ENCODE results near the gene SLC1A2. TPM values are rescaled to one million over a fixed set of nuclear protein-coding genes. Genes with fewer than 3 reads are reported as not detected.

SLC1A2 gene
- total RNA-seq, 1 donor from 2014 or later, result 4.9 TPM

GRCh38 chr11:35324981-35325380, 94.4 kb downstream of the SLC1A2 start:
- no peaks in the 10 kb centered on the region for H3K9me3 Mint-ChIP-seq
- peaks cover 2% of the 10 kb centered on the region for H3K27me3 Mint-ChIP-seq (ENCODE audit: insufficient read depth, low read depth)
- no peak overlapping the region for H3K27ac Mint-ChIP-seq

GRCh38 chr11:35324183-35324886, 95.0 kb downstream of the SLC1A2 start:
- Mint-ChIP-seq H3K36me3 (no peaks in the 10 kb centered on the region), H3K4me3 (no peak overlapping the region), H3K4me1 (peaks cover 29% of the 10 kb centered on the region), H3K27me3 (ENCODE audit: insufficient read depth, low read depth) (peaks cover 2% of the 10 kb centered on the region), H3K9me3 (no peaks in the 10 kb centered on the region), H3K27ac (no peak overlapping the region)
- H3K36me3 ChIP-seq, result no peaks in the 10 kb centered on the region
- H3K4me1 ChIP-seq, result no peaks in the 10 kb centered on the region
- no peak overlapping the region for H3K4me2 ChIP-seq
- no peak overlapping the region for H3K4me3 ChIP-seq
- no peak overlapping the region for H2AFZ ChIP-seq (replicated peaks)
- no peaks in the 10 kb centered on the region for H3K27me3 ChIP-seq
- no peak overlapping the region for H3K27ac ChIP-seq
- no peaks in the 10 kb centered on the region for H4K20me1 ChIP-seq (ENCODE audit: low read depth)
- DNase-seq (ENCODE audit: low spot score), result no peak
- TF ChIP-seq CTCF (IDR thresholded peaks at IDR 0.05) (no peak), EZH2 (IDR thresholded peaks at IDR 0.05) (no peak), EZH2phosphoT487 (IDR thresholded peaks at IDR 0.05) (no peak)
- H3K9me3 ChIP-seq (ENCODE audit: low read depth), result no peaks in the 10 kb centered on the region
- no peaks in the 10 kb centered on the region for H3F3A ChIP-seq (ENCODE audit: low read depth)
- H3K79me2 ChIP-seq (ENCODE audit: low read depth), result no peaks in the 10 kb centered on the region
- no peak overlapping the region for H3K9ac ChIP-seq

More at GRCh38 chr11:35324981-35325380, 94.4 kb downstream of the SLC1A2 start:
- Histone ChIP-seq H3K9ac (no peak overlapping the region), H3K36me3 (no peaks in the 10 kb centered on the region), H3K27ac (no peak overlapping the region), H4K20me1 (ENCODE audit: low read depth) (no peaks in the 10 kb centered on the region), H2AFZ (replicated peaks) (no peak overlapping the region), H3K4me1 (no peaks in the 10 kb centered on the region), H3K4me3 (no peak overlapping the region), H3K9me3 (ENCODE audit: low read depth) (no peaks in the 10 kb centered on the region), H3K79me2 (ENCODE audit: low read depth) (no peaks in the 10 kb centered on the region), H3K4me2 (no peak overlapping the region), H3F3A (ENCODE audit: low read depth) (no peaks in the 10 kb centered on the region), H3K27me3 (no peaks in the 10 kb centered on the region)
- peaks cover 26% of the 10 kb centered on the region for H3K4me1 Mint-ChIP-seq
- H3K4me3 Mint-ChIP-seq, result no peak overlapping the region
- TF ChIP-seq EZH2phosphoT487 (IDR thresholded peaks at IDR 0.05) (no peak), EZH2 (IDR thresholded peaks at IDR 0.05) (no peak), CTCF (IDR thresholded peaks at IDR 0.05) (no peak)
- no peak for DNase-seq (ENCODE audit: low spot score)
- H3K36me3 Mint-ChIP-seq, result no peaks in the 10 kb centered on the region

- H3K79me2 ChIP-seq (ENCODE audit: low read depth), result no peaks in the 10 kb centered on the region
- DNase-seq (ENCODE audit: low spot score), result no peak
- H2AFZ ChIP-seq (replicated peaks), result no peak overlapping the region
- no peaks in the 10 kb centered on the region for H3K36me3 ChIP-seq
- H3K9ac ChIP-seq, result no peak overlapping the region
- H3K27ac ChIP-seq, result no peak overlapping the region
- no peaks in the 10 kb centered on the region for H3K9me3 ChIP-seq (ENCODE audit: low read depth)
- no peaks in the 10 kb centered on the region for H3K9me3 Mint-ChIP-seq
- no peak overlapping the region for H3K4me3 Mint-ChIP-seq
- no peaks in the 10 kb centered on the region for H3F3A ChIP-seq (ENCODE audit: low read depth)
- TF ChIP-seq EZH2phosphoT487 (IDR thresholded peaks at IDR 0.05) (no peak), CTCF (IDR thresholded peaks at IDR 0.05) (no peak), EZH2 (IDR thresholded peaks at IDR 0.05) (no peak)
- H3K36me3 Mint-ChIP-seq, result no peaks in the 10 kb centered on the region
- H3K27me3 Mint-ChIP-seq (ENCODE audit: insufficient read depth, low read depth), result peaks cover 2% of the 10 kb centered on the region
- H3K4me1 Mint-ChIP-seq, result peaks cover 38% of the 10 kb centered on the region
- H3K27ac Mint-ChIP-seq, result no peak overlapping the region
- H3K4me3 ChIP-seq, result no peak overlapping the region
- no peaks in the 10 kb centered on the region for H3K27me3 ChIP-seq
- no peaks in the 10 kb centered on the region for H3K4me1 ChIP-seq
- H4K20me1 ChIP-seq (ENCODE audit: low read depth), result no peaks in the 10 kb centered on the region
- no peak overlapping the region for H3K4me2 ChIP-seq
These were observed 96.1 kb downstream of the SLC1A2 start for GRCh38 chr11:35323076-35323868.

Data from neural progenitor cell (in vitro differentiated cells).